SK-N-MC (cell line): ENCODE results near the gene MEA1.

ENCODE experiments used
- EZH2 ChIP-seq: fragments of 200-600 bp; sonication (generic); IDR thresholded peaks from one replicate; pipeline ENCODE4 v1.6.1; 2017; ENCODE audit warnings: antibody characterized with exemption
- POLR2AphosphoS5 ChIP-seq: IDR thresholded peaks from 2 replicates; pipeline ENCODE4 v1.6.1; 2012; ENCODE audit warnings: mild to moderate bottlenecking, low read depth, low read length, borderline replicate concordance

DNA sequence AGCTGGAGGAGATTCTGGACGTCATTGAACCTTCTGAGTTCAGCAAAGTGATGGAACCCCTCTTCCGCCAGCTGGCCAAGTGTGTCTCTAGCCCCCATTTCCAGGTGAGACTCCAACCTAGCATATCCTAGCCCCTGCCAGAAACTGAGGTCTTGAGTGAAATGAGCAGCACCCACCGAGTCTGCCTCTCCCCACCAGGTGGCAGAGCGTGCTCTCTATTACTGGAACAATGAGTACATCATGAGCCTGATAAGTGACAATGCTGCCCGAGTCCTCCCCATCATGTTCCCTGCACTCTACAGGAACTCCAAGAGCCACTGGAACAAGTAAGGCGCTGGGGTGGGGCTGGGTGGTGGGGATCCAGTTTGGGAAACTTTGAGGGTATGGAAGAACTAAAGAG, 4.6 kb downstream of the MEA1 start:
- TF ChIP-seq EZH2 (no peak), POLR2AphosphoS5 (no peak)
